Daoy (cell line): ENCODE results near the gene TMEM161A. TPM values are rescaled to one million over a fixed set of nuclear protein-coding genes. Genes with fewer than 3 reads are reported as not detected.
"Not testable (repeated sequence)": the region's sequence is repeated elsewhere in the genome, so short reads cannot be mapped to it uniquely, and the experiment has no call there.

Experiments used
- DNase-seq: peaks from one replicate; pipeline ENCODE4 v3.0.0-alpha.2; 2015; ENCODE audit warnings: low read depth
- total RNA-seq: library from RNA; depleted of rRNA; stranded (reverse); fragments of >200 nt; shearing (Covaris generic); gene quantifications from 2 replicates; pipeline ENCODE4 v1.2.3, GENCODE V29; 2014

TMEM161A gene
- total RNA-seq, 1 experiment from 2014 or later, result 26.7 TPM

- no peak for DNase-seq
Observed at GRCh38 chr19:19155495-19156219, 17.4 kb upstream of the TMEM161A start.

- no peak for DNase-seq
Observed at GRCh38 chr19:19154768-19155494, 16.7 kb upstream of the TMEM161A start.

GRCh38 chr19:19152668-19153384, 14.5 kb upstream of the TMEM161A start:
- no peak for DNase-seq

GRCh38 chr19:19151418-19151817, 13.1 kb upstream of the TMEM161A start:
- no peak for DNase-seq

- no peak for DNase-seq
Observed at GRCh38 chr19:19149435-19149834, 11.2 kb upstream of the TMEM161A start.

- DNase-seq, result not testable (repeated sequence)
Observed at GRCh38 chr19:19148504-19148903, 10.2 kb upstream of the TMEM161A start.

GRCh38 chr19:19147344-19147743, 9.1 kb upstream of the TMEM161A start:
- DNase-seq, result no peak

GRCh38 chr19:19146865-19147264, 8.6 kb upstream of the TMEM161A start:
- DNase-seq, result no peak

GRCh38 chr19:19145684-19146608, 7.7 kb upstream of the TMEM161A start:
- DNase-seq, result peak; percentile 78

GRCh38 chr19:19145281-19145680, 7.0 kb upstream of the TMEM161A start:
- DNase-seq, result no peak

GRCh38 chr19:19142347-19142746, 4.1 kb upstream of the TMEM161A start:
- no peak for DNase-seq

- DNase-seq, result no peak
Observed at GRCh38 chr19:19140476-19140875, 2.2 kb upstream of the TMEM161A start.

GRCh38 chr19:19139876-19140229, 1.6 kb upstream of the TMEM161A start:
- DNase-seq, result no peak

GRCh38 chr19:19137556-19138108, 646 bp downstream of the TMEM161A start:
- no peak for DNase-seq

GRCh38 chr19:19135713-19136112, 2.6 kb downstream of the TMEM161A start:
- DNase-seq, result not testable (repeated sequence)

GRCh38 chr19:19134687-19135158, 3.6 kb downstream of the TMEM161A start:
- DNase-seq, result no peak

GRCh38 chr19:19133985-19134384, 4.3 kb downstream of the TMEM161A start:
- no peak for DNase-seq

GRCh38 chr19:19132912-19133311, 5.4 kb downstream of the TMEM161A start:
- no peak for DNase-seq

- DNase-seq, result no peak
Observed at GRCh38 chr19:19131989-19132388, 6.3 kb downstream of the TMEM161A start.

- no peak for DNase-seq
Observed at GRCh38 chr19:19126102-19126501, 12.2 kb downstream of the TMEM161A start.

GRCh38 chr19:19123386-19123785, 14.9 kb downstream of the TMEM161A start:
- no peak for DNase-seq
